GM19468 (cell line): ENCODE measurements around the gene GRID1.

ENCODE experiments used
- ATAC-seq: cut with Tn5 transposase; IDR thresholded peaks from one replicate; pipeline ENCODE4 v1.9.1; 2021; ENCODE audit warnings: mild to moderate bottlenecking, moderate library complexity, moderate number of reproducible peaks; ENCODE audit not compliant: unreplicated experiment; ENCODE audit errors: extremely low read depth

Gene GRID1

GRCh38 chr10:86366033-86366901 is at the start of gene GRID1:
GRID1 (minus strand) TSS chr10:86366795.
- ATAC-seq = no peak

- no peak for ATAC-seq
Observed at GRCh38 chr10:86415583-86415982, 49.0 kb upstream of the GRID1 start.

- ATAC-seq = no peak
Observed at GRCh38 chr10:86415116-86415515, 48.5 kb upstream of the GRID1 start.

GRCh38 chr10:86413046-86413728 is 46.6 kb upstream of the GRID1 start:
- ATAC-seq = peak; percentile 88

GRCh38 chr10:86411852-86412560 is 45.4 kb upstream of the GRID1 start:
- no peak for ATAC-seq

- no peak for ATAC-seq
Observed at GRCh38 chr10:86411281-86411841, 44.8 kb upstream of the GRID1 start.

GRCh38 chr10:86410542-86411124 is 44.0 kb upstream of the GRID1 start:
- ATAC-seq = no peak

GRCh38 chr10:86409183-86409582 is 42.6 kb upstream of the GRID1 start:
- no peak for ATAC-seq

GRCh38 chr10:86403183-86403797 is 36.7 kb upstream of the GRID1 start:
- no peak for ATAC-seq

GRCh38 chr10:86402283-86402941 is 35.8 kb upstream of the GRID1 start:
- ATAC-seq = no peak

GRCh38 chr10:86401588-86402282 is 35.1 kb upstream of the GRID1 start:
- no peak for ATAC-seq

- no peak for ATAC-seq
Observed at GRCh38 chr10:86400705-86401587, 34.4 kb upstream of the GRID1 start.

GRCh38 chr10:86399879-86400704 is 33.5 kb upstream of the GRID1 start:
- ATAC-seq = peak; percentile 86

GRCh38 chr10:86399514-86399878 is 32.9 kb upstream of the GRID1 start:
- no peak for ATAC-seq

GRCh38 chr10:86397120-86397519 is 30.5 kb upstream of the GRID1 start:
- ATAC-seq = no peak

- ATAC-seq = no peak
Observed at GRCh38 chr10:86393862-86394455, 27.4 kb upstream of the GRID1 start.

GRCh38 chr10:86393362-86393761 is 26.8 kb upstream of the GRID1 start:
- no peak for ATAC-seq
